ES-I3 (cell line): ENCODE measurements around the gene PIP.
"Not testable (repeated sequence)": the region's sequence is repeated elsewhere in the genome, so short reads cannot be mapped to it uniquely, and the experiment has no call there.

Experiments
- H3K36me3 ChIP-seq: 2 replicates; pipeline ENCODE4 v1.6.1; 2013; ENCODE audit warnings: mild to moderate bottlenecking, low read length, control low read depth, moderate library complexity; ENCODE audit not compliant: insufficient read depth
- H3K4me1 ChIP-seq: 2 replicates; pipeline ENCODE4 v1.6.1; 2013; ENCODE audit warnings: mild to moderate bottlenecking, control low read depth, low read length; ENCODE audit not compliant: insufficient read depth
- H3K9ac ChIP-seq: 2 replicates; pipeline ENCODE4 v1.6.1; 2013; ENCODE audit warnings: low read depth, mild to moderate bottlenecking, low read length, moderate library complexity
- H3K9me3 ChIP-seq: 2 replicates; pipeline ENCODE4 v1.6.1; 2013; ENCODE audit warnings: mild to moderate bottlenecking, low read length, moderate library complexity; ENCODE audit not compliant: control insufficient read depth, insufficient read depth

PIP gene

GRCh38 chr7:143131781-143132180, at the start of gene PIP:
Gene PIP (plus strand): TSS chr7:143132077. CDS start chr7:143132117, 40 bp downstream.
- H3K9ac ChIP-seq: no peak within 1 kb of the TSS
- H3K9me3 ChIP-seq: no peaks in the 10 kb centered on the region
- no peaks in the 10 kb centered on the region for H3K36me3 ChIP-seq
- no peaks in the 10 kb centered on the region for H3K4me1 ChIP-seq

DNA sequence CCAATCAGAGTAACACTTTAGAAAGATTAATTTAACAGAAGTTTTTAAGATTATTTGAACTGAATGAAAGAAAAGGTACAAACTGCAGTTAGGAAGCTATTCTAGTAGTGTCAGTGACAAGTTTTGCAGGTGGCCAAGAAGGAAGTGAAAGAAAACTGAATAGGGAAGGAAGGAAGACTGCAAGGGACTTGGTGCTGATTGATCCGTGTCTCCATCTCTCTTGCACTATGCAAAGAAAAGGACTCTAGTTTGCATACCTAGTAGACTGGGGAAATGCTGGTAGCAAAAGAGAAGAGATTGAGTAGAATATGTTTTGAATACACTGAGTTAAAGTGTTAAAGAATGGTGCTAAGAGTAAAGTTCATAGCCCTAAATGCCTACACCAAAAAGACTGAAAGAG, 46.8 kb upstream of the PIP start:
- Histone ChIP-seq H3K9ac (no peak overlapping the region), H3K4me1 (no peaks in the 10 kb centered on the region), H3K36me3 (no peaks in the 10 kb centered on the region), H3K9me3 (no peaks in the 10 kb centered on the region)

DNA sequence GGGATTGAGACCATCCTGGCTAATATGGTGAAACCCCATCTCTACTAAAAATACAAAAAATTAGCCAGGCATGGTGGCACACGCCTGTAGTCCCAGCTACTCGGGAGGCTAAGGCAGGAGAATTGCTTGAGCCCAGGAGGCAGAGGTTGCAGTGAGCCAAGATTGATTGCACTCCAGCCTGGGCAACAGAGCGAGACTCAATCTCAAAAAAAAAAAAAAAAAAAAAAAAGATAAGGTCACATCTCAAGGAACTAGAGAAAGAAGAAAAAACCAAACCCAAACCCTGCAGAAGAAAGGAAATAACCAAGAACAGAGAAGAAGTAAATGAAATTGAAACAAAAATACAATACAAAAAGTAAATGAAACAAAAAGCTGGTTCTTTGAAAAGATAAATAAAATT, 46.3 kb upstream of the PIP start:
- not testable (repeated sequence) for H3K36me3 ChIP-seq, H3K4me1 ChIP-seq, H3K9me3 ChIP-seq, H3K9ac ChIP-seq

DNA sequence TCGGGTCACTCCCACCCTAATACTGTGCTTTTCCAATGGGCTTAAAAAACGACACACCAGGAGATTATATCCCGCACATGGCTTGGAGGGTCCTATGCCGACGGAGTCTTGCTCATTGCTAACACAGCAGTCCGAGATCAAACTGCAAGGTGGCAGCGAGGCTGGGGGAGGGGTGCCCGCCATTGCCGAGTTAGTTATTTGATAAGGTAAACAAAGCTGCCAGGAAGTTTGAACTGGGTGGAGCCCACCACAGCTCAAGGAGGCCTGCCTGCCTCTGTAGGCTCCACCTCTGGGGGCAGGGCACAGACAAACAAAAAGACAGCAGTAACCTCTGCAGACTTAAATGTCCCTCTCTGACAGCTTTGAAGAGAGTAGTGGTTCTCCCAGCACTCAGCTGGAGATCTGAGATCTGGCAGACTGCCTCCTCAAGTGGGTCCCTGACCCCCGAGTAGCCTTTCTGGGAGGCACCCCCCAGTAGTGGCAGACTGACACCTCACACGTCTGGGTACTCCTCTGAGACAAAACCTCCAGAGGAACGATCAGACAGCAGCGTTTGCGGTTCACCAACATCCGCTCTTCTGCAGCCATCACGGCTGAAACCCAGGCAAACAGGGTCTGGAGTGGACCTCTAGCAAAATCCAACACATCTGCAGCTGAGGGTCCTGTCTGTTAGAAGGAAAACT, 43.2 kb upstream of the PIP start:
- not testable (repeated sequence) for H3K36me3 ChIP-seq, H3K9ac ChIP-seq, H3K9me3 ChIP-seq, H3K4me1 ChIP-seq

- H3K36me3 ChIP-seq: no peaks in the 10 kb centered on the region
- H3K9me3 ChIP-seq: no peaks in the 10 kb centered on the region
- H3K4me1 ChIP-seq: no peaks in the 10 kb centered on the region
- no peak overlapping the region for H3K9ac ChIP-seq
Observed at GRCh38 chr7:143096146-143096545, 35.7 kb upstream of the PIP start.

- H3K4me1 ChIP-seq, H3K9me3 ChIP-seq, H3K36me3 ChIP-seq, H3K9ac ChIP-seq: not testable (repeated sequence)
Observed at GRCh38 chr7:143099579-143099978, 32.3 kb upstream of the PIP start.

DNA sequence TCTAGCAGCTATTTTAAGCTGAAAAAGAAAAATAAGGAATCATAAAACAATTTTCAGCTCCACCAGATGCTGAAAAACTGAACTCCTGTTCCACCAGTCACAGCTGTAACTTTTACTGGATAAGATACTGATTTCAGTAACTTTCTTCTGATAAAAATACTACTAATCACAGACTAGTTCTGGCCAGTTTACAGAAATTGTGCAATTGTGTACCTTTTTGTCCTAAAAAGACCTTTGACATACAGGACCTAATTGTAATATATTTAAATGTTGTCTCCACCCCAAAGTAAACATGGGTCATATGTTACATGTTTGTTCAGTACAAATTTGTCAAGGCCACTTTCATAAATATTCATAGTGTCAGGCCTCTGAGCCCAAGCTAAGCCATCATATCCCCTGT, 27.1 kb upstream of the PIP start:
- no peaks in the 10 kb centered on the region for H3K9me3 ChIP-seq
- H3K4me1 ChIP-seq: no peaks in the 10 kb centered on the region
- no peak overlapping the region for H3K9ac ChIP-seq
- no peaks in the 10 kb centered on the region for H3K36me3 ChIP-seq

DNA sequence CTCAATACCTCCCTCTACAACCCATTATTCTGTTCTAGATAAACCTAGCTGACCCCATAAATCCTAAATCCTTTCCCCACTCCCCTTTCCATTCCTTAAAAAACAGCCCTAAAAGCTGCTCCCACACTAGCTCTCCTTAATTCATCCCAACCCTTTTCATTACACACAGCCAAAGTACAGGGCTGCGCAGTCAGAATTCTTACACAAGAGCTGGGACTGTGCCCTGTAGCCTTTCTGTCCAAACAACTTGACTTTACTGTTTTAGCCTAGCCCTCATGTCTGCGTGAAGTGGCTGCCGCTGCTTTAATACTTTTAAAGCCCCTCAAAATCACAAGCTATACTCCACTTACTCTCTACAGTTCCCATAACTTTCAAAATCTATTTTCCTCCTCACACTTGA, 23.9 kb upstream of the PIP start:
- not testable (repeated sequence) for H3K36me3 ChIP-seq, H3K9me3 ChIP-seq, H3K4me1 ChIP-seq, H3K9ac ChIP-seq

DNA sequence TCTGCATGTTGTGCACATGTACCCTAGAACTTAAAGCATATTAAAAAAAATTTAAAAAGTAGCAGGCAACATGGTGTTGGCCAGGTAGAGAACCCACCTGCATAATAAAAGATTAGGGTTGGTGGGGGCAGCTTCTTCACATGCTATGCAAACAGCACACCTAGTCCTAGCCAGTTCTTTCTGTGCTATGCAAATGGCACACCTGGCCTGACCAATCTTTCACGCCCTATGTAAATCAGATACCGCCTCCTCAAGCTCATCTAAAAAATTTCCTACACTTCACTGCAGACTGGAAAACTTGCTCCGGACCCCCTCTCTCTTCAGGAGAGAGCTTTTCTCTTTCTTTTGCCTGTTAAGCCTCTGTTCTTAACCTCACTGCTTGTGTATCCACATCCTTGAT, 14.5 kb upstream of the PIP start:
- Histone ChIP-seq H3K36me3 (no peaks in the 10 kb centered on the region), H3K9me3 (no peaks in the 10 kb centered on the region), H3K4me1 (no peaks in the 10 kb centered on the region), H3K9ac (no peak overlapping the region)

- H3K9me3 ChIP-seq: no peaks in the 10 kb centered on the region
- H3K4me1 ChIP-seq: no peaks in the 10 kb centered on the region
- H3K36me3 ChIP-seq: no peaks in the 10 kb centered on the region
- H3K9ac ChIP-seq: no peak overlapping the region
Observed at GRCh38 chr7:143120691-143121405, 11.0 kb upstream of the PIP start.

DNA sequence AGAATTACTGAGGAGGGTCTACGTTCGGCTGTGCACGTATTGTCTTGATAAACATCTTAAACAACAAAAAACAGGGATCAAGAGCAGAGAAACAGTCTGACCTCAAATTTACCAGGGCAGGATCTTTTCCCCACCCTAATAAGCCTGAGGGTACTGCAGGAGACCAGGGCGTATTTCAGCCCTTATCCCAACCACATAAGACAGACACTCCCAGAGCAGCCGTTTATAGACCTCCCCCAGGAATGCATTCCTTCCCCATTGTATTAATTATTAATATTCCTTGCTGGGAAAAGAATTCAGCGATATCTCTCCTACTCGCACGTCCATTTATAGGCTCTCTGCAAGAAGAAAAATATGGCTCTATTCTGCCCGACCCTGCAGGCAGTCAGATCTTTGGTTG, 8.6 kb upstream of the PIP start:
- H3K9ac ChIP-seq, H3K9me3 ChIP-seq, H3K36me3 ChIP-seq, H3K4me1 ChIP-seq: not testable (repeated sequence)

DNA sequence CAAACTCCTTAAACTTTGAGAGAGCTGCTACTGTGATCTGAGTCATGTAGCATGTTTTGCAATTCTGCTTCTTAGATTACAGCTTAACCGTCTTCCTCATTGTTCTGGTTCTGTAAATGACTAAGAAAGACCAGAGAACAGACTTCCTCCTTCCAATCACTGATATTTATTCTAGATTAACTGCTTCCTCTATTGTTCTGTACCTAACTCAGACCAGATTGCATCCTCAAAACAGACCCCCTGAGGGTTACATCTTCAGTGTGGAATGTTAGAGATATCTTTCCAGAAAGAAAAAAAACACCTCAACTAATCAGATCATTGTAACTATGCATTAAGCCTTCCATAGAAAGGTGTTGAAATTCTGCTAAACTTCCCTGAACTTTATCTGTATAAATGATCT, 5.7 kb upstream of the PIP start:
- no peaks in the 10 kb centered on the region for H3K36me3 ChIP-seq
- H3K4me1 ChIP-seq: no peaks in the 10 kb centered on the region
- no peak overlapping the region for H3K9ac ChIP-seq
- H3K9me3 ChIP-seq: no peaks in the 10 kb centered on the region

DNA sequence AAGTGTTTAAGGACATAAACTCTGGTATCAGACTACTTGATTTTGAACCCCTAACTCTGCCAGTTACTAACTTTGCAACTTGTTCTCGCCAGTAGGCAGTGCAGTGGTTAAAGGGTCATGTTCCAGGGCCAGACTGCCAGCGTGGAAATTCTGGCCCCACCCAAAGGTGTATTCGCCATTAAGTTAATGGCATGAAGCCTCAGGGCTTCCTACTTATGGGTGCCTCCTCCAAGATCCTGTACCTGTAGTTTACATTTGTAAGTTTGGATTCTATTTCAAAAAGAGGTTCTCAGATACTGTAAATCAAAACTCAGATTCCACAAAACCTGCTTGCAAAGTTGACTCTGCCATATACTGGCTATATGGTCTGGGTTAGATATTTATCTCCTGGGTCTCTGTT, 2.8 kb upstream of the PIP start:
- Histone ChIP-seq H3K4me1 (no peaks in the 10 kb centered on the region), H3K9me3 (no peaks in the 10 kb centered on the region), H3K9ac (no peak overlapping the region), H3K36me3 (no peaks in the 10 kb centered on the region)

GRCh38 chr7:143129477-143129876, 2.4 kb upstream of the PIP start:
- H3K9ac ChIP-seq: no peak overlapping the region
- no peaks in the 10 kb centered on the region for H3K4me1 ChIP-seq
- H3K9me3 ChIP-seq: no peaks in the 10 kb centered on the region
- no peaks in the 10 kb centered on the region for H3K36me3 ChIP-seq

- H3K9me3 ChIP-seq: no peaks in the 10 kb centered on the region
- no peak overlapping the region for H3K9ac ChIP-seq
- H3K36me3 ChIP-seq: no peaks in the 10 kb centered on the region
- H3K4me1 ChIP-seq: no peaks in the 10 kb centered on the region
Observed at GRCh38 chr7:143130541-143130940, 1.3 kb upstream of the PIP start.
